NOMO-1 (cell line): ENCODE data around the gene SECTM1.

ENCODE experiments used
- DNase-seq, 2 experiments: peaks; one replicate each; lab custom pipeline; 2025; ENCODE audit not compliant: unreplicated experiment in 2 of 2; lab: John Stamatoyannopoulos, UW

Gene SECTM1

DNA sequence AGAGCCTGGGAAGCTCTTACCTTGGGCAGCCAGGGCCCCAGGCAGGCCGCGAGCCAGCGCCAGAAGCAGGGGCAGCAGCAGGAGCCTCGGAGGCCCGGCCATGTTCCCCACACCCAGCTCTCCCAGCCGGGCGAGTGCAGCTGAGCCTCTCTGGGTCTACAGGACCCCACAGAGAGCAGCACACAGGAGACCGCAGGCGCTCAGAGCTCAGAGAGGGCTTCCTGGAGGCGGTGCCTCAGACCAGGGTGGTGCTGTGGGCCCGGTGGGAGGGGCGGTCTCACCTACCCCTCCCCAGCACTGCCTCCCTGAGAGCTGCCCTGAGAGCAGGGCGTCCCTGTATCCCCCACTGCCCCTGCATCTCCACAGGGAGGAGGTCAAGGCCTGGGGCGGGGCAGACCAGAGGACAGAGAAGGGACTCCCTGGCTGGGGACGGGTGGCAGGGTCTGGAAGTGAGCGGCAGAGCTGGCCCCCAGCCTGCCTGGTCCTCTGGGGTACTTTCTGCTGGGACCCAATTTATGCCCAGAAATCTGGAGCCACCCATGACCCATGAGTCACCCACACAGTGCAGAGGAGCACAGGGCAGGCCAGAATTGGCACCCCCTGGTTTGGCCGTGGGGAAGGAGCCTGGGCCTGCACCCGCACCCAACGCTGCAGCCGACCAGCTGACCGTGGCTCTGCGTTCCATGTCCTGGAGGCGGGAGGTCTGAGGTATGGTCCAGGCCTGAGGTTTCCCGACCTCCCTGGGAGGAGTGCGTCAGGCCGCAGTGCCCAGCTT, 16.0 kb downstream of the SECTM1 start, which contains the start of gene CD7:
CD7 (minus strand) TSS at position 215 of the 775 bp plus-strand sequence; CDS start at position 102, 113 bp downstream.
- no peak for DNase-seq

DNA sequence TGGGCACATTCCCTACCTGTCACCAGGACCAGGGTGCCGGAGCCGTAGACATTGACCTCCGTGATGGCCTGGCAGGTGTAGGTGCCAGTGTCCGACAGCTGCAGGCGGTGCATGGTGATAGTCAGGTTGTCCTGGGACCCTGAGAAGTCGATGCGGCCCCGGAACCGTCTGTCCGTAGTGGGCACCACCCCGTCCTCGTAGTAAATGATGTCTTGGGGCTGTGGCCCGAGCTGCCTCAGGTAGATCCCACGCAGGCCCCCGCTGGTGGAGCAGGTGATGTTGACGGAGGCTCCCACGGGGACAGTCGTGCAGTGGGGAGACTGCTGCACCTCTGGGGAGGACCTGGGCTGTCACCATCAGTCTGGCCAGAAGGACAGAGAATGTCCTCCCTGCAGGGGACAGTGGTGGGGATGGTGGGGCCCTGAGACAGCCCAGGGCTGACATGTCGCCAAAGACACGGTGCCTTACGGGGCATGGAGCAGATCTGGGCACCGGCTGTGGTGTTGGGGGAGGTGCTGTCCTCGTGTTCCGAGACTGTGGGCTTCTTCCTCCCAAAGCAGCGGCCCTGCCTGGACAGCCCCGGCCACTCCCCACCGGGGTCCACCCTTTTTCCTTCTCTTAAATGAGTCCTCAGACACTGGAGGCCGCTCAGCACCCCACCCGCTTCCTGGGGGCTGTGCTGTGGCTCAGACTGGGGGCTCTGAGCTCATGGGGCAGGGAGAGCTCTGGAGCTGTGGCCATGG, 16.7 kb downstream of the SECTM1 start:
- no peak for DNase-seq

DNA sequence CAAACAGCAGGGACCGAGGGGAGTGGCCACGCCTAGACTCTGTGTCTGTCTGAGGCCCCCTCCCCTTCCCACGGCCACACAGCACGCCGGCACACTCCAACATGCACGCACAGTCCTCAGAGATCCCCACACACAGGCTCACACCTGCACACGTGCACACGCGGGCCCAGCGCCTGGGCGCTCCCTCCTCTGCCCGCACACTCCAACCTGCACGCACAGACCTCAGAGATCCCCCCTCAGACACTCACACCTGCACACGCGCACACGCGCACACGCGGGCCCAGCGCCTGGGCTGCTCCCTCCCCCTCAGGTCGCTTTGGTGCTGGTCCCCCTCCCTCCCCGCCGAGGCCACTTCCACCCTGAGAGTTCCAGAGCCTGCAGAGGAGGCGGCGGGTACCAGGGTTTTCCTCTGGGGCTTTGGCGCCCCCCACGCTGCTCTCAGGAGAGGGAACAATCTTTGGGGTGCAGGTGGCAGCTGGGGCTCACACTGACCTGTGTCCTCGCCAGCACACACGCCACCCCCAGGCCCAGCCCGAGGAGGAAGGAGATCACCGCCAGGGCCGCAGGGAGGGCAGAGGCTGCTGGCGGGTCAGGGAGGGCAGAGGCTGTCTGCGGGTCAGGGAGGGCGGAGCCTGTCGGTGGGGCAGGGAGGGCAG, 17.7 kb downstream of the SECTM1 start:
- DNase-seq: no peak

DNA sequence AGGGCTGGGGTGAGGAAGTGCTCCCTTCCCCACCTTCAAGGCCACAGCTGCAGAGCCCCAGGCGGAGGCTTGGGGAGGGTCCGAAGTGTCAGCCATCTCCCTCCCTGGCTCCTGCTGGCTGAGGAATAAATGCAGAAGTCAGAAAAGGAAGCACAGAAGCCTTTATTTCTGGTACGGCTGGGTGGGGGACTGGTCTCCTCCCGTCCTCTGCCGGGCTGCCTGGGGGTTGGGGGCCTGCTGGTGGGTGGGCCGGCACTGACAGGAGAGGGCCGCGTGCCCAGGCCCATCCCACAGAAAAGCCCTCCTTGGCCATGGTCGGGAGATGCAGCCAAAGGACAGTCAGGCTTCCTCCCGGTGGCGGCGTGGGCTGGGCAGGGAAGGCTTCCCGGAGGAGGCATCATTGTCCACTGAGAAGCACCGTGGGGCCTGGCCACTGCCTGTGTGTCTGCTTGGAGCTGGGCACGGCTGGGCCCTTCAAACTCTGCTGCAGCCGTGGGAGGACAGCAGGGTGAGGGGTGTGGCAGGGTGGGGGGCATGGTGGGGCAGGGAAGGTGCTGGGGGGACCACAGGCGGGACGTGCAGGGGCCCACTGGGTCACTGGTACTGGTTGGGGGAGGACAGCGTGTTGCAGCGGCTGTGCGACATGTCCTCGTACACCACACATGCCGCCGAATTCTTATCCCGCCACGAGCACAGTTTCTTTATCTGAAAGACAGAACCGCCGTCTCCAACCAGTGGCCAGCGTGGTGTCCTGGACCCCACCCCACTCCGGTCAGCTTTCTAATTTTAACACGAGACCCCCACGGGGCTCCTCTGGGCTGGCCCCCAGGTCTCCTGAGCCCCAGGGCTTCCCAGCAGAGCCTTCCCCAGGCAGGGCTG, 18.6 kb downstream of the SECTM1 start:
- peak; percentile 24 to 35 for DNase-seq

DNA sequence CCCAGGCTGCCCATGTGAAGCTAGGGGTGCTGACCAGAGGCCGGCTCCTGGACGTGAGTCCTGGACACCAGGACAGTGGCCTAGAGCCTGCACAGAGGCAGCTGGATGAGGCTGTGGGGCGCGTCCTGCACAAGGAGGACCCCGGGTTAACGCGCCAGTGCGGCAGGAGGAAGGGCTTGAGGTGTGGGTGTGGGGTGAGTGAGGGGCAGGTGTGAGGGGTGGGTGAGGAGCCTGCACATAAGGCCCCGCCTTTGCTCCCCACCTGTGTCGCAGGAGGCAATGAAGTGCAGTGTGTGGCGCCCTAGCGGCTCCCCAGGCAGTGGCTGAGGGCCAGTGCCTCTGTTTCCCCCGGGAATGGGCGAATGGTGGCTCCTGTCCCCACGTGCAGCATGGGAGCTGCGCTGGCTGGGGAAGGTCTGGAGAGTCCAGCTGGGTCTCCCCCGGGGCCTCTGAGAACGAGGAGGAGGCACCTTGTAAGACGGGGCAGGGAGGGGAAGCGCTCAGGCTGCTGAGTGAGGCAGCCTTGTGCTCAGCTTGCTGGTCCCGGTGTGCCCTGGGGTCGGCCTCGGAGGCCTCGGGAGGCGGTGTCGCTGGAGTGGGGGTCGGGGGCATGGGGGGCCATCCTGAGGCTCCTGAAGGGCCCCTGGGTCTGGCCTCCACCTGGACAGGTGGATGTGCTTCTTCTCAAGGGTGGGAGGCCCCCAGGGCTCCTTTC, 19.4 kb downstream of the SECTM1 start:
- no peak for DNase-seq

DNA sequence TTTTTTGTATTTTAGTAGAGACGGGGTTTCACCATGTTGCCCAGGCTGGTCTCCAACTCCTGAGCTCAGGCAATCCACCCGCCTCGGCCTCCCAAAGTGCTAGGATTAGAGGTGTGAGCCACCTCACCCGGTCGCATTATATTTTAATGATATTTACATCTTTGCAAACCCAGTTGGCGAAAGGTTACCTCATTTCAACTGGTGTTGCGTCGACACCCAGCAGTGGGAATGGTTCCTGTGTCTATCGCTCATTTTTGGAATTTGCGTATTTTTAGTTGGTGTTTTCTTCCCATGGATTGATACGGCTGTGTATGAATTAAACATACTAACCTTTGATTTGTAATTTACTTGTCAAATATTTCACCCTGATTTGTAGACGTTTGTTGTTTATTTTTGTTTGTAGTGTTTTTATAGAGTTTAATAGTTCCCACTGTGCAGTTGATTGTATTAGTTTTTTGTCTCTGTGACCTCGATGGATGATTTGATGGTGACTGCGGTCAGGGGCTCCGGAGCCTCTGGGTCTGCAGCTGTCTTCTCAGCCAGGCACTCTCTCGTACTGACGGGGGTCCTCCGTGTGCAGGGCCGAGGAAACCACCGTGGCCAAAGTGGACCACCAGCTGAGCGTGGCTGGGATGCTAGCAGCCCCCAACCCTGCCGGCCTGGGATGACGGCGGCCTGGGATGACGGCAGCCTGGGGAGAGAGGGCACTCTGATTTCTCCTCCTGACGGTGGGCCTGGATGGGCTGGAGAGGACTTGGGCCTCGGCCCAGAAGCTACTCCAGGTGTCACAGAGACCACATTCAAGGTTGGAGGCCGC, 20.2 kb downstream of the SECTM1 start:
- DNase-seq: no peak

DNA sequence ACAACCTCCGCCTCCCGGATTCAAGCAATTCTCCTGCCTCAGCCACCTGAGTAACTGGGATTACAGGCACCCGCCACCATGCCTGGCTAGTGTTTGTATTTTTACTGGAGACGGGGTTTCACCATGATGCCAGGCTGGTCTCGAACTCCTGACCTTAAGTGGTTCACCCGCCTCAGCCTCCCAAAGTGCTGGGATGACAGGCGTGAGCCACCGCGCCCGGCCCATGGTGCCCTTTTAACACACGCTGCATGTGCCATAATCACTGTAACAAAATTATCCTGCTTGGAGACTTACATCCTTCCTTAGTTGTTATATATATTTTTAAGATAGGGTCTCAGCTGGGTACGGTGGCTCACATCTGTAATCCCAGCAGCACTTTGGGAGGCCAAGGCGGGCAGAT, 21.6 kb downstream of the SECTM1 start:
- DNase-seq: no peak

DNA sequence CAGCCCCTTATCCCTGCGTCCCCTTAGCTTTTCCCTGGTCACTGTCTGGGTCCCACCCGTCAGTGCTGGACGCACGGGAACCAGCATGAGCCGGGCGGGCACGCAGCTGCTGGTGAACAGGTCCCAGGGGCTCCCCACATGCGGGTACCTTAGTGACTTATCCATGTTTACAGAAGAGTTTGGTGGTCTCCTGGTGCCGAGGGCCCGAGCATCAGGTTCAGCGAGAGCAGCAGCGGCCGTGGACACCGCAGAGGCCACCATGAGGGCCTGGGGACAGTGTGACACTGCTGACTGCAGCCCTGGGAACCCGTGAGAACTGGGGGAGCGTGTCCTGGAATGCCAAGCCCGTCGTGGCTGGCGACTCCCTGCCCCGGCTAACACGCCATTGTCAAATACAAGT, 22.7 kb downstream of the SECTM1 start:
- DNase-seq: no peak

DNA sequence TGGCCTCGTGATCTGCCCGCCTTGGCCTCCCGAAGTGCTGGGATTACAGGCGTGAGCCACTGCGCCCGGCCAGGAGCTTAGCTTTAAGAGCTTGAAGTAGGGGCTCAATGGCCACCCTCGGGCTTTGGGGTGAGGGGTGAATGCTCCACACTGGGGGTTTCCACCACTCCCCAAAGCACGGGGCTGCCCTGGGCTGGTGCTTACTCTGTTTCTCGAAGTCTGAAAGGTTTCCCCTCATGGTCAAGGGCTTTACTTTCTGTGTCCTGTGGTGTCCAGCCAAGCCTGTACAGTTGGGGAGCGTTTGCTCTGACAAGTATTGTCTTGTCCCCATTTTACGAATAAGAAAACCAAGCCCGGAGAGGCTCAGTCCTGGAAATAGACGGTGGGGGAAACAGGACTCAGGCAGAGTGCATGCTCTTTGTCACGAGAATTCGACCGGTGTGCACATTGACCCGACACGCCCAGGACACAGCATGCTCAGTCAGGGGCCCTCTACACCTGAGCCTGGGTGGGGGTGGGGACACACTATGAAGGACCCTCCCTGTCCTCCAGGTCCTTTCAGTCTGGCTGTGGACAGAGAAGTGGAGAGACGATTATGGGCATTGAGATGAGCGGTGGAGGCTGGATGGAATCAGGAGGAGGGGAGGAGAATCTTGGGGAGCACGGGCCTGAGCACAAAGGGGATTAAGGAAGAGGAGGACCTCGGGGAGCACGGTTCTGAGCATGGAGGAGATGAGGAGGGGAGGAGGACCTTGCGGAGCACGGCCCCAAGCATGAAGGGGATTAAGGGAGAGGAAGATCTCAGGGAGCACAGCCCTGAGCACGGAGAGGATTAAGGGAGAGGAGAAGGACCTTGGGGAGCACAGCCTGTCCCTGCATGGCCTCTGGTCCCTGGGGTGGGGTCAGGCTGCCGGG, 23.7 kb downstream of the SECTM1 start:
- DNase-seq: no peak

DNA sequence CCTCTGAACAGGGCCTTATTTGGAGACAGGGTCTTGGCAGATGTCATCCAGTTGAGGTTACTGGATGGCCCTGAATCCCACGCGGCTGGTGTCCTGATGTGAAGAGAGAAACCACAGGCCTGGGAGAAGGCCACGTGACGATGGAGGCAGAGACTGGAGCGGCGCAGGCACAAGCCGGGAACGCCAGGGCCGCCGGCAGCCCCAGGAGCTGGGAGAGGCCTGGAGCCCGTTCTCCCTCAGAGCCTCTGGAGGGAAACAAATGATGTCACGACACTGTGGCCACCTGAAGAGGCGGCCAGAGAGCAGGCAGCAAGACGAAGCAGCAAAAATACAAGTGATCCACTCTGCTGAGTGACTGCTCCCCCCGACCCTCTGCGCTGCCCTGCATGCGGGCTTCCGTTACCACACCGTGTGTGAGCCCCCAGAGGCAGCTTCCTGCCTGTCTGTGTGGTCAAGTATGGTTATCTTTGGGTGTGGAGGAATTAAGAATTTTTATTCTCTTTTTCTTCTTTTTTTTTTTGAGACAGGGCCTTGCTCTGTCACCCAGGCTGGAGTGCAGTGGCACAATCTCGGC, 27.8 kb downstream of the SECTM1 start:
- DNase-seq: no peak

DNA sequence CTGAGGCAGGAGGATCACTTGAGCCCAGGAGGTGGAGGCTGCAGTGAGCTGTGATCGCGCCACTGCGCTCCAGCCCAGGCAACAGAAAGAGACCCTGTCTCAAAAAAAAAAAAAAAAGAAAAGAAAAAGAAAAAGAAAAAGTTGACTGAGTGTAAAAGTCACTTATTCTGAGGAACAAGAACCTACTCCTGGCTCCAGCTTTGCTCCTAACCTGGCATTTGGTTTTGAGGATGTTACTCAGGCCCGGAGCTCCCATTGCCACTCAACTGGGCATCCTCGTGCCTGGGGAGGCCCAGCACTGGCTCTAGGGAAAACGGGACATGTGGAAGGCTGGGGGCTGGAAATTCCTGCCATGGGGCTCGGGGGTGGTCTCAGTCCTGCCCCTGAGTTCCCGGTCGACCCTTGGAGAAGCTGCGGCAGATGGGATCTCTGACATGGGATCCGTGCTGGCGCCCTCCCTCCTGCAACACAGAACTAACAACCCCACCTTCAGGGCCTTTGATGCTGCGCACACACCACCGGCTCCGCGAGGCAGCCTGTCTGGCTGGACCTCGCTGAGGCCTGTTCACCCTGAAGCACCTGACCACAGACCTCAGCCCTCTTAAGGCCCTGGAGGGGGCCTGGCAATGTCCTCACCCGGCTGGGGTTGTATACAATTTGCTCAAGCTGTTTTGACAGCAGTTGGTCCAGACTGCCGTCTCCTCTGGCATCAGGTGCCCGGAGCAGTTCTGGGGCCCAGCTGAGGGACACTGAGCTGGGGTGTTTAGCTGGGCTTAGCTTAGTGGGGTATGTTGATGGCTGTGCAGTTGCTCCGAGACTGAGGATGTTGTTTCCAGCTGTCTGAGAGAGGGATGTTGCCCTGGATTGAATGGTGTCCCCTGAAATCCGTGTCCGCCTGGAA, 28.5 kb downstream of the SECTM1 start:
- no peak for DNase-seq

DNA sequence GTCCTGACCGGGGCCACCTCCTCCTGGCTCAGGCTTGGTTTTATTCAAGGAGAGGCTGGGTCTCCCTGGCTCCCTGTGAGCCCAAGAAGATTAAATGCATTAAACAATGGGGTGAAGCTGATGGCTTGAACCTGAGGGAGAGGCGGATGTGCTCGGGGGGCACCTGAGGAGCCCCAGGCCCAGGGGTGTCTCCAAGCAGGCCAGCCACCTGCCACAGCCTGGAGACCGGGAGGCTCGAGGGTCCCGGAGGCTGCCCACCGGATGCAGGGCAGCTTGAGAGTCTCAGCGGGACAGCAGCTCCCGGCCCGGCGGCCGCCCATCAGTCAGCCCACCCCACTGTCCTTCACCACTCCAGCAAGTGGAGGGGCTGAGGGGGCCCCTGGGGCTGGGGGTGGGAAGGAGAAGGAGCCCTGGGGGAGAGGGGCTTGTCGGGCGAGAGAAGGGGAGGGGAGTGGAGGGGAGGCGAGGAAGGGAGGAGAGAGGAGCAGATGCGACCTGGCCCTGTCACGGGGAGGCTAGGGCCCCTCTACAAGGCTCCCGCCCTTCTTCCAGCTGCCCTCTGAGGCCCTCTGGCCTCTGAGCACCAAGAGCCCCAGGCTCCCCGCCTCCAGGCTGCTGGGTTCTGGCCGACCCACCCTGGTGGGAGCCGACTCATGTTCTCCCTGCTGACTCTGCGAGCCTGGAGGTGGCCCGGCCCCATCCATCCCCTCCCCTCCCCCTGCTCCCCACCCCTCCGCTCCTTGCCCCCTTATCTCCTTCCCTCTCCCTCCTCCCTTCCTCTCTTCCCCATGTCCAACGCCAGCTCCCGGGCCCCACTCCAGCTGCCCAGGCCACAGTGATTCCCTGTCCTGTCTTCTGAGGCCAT, 29.4 kb downstream of the SECTM1 start:
- DNase-seq: no peak

DNA sequence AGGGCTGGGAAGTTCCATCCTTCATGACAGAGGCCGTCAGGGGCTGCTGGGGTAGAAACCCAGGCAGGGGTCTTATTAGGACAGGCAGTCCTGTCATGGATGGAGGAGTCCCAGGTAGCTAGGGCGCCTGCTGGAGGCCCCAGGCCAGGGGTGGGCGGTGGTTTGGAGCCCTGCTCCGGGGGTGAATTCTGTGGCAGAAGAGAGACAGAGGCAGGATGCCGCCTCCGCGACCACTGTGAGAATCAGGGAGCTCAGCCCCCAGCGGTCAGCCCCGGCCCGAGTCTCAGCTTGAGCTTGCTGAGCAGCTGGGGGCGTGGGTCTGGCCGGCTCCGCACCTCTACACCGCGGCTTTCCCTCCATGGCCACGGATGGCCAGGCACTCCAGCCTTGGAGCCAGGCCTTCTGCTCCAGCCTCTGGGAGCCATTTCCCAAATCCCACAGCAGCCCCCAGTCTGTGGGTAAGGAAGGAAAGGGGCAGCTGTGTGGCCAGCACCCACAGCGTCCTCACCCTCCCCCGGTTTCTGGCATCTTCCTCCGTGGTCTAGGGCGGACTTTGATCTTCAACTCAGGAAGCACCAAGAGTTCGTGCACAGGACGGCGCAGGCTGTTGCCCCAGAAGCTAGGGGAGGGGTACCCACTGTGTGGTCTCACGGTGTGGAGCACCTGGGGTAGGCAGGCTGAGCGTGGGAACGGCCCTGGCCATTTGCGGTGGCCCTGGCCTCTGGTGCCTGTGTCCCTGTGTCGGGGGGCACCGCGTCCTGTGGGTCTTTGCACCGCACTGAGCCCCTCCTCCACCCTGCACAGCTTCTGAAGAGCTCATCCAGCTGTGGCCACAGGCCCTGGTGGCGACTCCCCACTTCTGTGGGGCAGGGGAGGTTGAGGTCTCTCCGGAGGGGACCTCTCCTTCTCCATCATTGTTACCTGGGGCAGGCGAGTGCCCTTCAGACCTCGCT, 30.3 kb downstream of the SECTM1 start:
- DNase-seq: no peak

DNA sequence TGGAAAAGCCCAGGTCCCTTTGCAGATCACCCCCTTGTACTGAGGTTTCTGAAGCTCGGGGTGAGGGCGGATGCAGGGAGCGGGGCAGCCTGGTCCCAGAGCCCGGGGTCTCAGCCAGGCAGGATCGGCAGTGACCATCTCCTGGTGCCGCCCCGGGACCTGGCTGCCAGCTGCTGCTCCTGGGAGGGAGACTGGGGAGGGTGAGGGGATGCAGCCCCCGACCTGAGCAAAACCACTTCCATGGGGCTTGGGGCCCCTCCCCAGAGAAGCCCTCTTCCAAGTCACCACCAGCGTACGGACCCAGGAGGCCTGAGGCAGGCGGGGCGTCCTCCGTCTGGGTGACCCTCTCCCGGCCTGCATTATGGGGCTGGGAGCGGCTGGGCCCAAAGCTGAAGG, 31.0 kb downstream of the SECTM1 start:
- DNase-seq: no peak
